Right lobe of liver (tissue), 4 donors: ENCODE results near the gene RNF182.

ENCODE experiments used
- POLR2A ChIP-seq: fragments of 450-650 bp; IDR thresholded peaks from one replicate; pipeline ENCODE4 v1.6.1; 2017; ENCODE audit warnings: antibody characterized with exemption, mild to moderate bottlenecking
- TF ChIP-seq, protein P1 (sequence below), 4 donors: fragments of 200-600 bp in 3 of 4; fragments of 450-650 bp in 1 of 4; IDR thresholded peaks; one replicate each; pipeline versions ENCODE4 v1.5.1 to v1.8.0; 2016 to 2022; ENCODE audit warnings: antibody characterized with exemption in 4 of 4, mild to moderate bottlenecking in 2 of 4
- donor health status: DM: no; HTN: no; CAD: no.
- donor health status: DM: no; HTN: no; CAD: no.
- donor health status: DM: no; HTN: yes; CAD: no.

DNA sequence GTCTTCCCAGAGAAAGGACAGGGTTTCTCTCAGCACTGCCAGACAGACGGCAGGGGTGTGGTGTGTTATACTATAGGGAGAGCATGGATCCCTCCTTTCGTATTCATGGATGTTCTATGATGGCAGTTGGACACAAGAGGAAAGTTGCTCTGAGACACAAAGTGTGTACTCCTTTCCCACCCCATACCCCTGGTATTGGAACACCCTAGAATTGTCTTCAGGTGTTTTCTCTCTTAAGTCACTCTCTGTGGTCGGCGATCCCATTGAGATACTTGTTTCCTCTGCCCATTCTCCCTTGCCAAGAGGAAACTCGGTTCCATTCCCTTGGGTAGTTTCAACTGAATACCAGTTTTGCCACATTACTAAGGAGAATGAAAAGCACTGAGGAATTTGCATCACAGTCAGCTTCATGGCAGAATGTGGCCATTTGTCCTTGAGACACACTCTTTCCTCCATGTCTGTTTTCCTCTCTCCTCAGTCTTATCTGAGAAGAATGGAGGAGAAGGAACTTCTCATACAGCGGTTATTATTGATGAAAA is 53.4 kb downstream of the RNF182 start:
- TF ChIP-seq, protein P1, sequence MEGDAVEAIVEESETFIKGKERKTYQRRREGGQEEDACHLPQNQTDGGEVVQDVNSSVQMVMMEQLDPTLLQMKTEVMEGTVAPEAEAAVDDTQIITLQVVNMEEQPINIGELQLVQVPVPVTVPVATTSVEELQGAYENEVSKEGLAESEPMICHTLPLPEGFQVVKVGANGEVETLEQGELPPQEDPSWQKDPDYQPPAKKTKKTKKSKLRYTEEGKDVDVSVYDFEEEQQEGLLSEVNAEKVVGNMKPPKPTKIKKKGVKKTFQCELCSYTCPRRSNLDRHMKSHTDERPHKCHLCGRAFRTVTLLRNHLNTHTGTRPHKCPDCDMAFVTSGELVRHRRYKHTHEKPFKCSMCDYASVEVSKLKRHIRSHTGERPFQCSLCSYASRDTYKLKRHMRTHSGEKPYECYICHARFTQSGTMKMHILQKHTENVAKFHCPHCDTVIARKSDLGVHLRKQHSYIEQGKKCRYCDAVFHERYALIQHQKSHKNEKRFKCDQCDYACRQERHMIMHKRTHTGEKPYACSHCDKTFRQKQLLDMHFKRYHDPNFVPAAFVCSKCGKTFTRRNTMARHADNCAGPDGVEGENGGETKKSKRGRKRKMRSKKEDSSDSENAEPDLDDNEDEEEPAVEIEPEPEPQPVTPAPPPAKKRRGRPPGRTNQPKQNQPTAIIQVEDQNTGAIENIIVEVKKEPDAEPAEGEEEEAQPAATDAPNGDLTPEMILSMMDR (IDR thresholded peaks at IDR 0.05) = no peak
- no peak for TF ChIP-seq POLR2A
